Stimulated activated CD4-positive, alpha-beta T cell treated with anti-CD3 and anti-CD28 coated beads, Interleukin-4, amount 100 ng/mL, for 4 hours (primary cell): ENCODE measurements around the gene FIGN.

ENCODE experiments used
- DNase-seq, 2 experiments: peaks; one replicate each; pipeline ENCODE4 v3.0.0-alpha.2; 2020

Gene FIGN

DNA sequence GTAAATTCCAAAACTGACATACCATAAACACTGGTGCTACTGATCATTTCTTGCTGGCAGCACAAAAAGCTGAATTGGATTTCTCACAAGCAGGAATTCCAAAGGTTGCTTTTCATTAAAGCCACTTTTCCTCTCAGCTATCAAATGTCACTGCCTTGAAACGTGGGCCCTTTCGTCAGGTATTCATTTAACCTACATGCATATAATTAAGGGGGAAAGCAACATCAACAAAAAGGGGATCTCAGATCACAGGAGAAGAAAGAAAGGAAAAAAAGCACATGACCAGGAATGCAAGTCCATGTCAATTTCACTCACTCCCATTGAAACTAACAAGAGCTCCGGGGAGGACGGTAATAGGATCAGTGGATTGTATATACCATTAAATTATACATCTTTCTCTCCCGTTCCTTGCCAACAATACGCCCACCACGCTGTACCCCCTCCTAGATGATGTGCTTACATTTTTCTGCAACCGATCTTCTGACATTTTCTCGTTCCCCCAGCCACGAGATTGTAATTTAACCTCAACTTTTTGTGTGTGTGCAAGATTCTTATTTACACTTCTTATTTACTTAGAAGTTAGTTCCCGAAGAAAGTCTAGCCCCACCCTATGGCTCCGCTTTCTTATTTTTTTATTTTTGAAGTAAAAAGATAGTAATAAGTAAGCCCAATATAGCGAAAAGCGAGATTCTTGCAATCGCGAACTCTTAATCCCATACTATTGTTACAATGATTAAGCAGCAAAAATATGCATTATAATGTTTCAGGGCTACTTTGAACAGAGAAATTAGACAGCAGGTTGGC is 725 bp downstream of the FIGN start:
- DNase-seq: no peak

DNA sequence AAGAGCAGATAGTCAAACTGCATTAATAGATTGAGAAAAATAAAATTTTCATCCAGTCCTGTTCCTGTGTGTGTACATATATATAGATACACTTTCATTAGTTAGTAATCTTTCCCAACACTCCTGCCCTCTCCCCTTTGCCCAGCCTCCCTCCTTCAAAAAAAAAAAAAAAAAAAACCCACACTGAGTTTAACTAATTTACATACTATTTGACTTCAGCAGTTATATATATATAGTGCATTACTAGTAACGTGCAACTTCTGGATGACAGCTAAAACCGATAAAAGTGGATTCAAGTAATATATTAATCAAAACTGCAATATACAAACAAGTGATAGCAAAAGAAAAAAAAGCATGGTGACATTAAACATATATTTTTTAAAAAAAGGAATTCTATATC is 1.4 kb downstream of the FIGN start:
- DNase-seq: no peak

DNA sequence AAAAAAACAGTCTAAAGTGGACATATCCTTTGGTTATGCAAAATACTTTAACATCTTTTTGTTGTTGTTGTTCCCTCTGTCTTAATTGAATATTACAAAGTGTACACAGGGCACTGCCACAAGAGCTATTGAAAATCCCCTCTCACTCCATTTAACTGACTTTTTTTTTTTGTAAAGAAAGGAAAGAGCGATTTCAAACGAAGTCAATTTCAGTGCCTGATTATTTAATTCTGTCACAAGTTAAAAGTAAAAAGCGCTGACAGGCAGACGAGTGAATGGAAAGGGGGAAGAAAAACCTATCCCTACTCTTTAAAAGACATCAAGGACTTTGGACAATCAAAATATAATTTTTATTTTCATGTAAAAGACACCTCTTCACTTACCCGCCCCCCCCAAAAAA is 1.9 kb downstream of the FIGN start:
- DNase-seq: no peak

DNA sequence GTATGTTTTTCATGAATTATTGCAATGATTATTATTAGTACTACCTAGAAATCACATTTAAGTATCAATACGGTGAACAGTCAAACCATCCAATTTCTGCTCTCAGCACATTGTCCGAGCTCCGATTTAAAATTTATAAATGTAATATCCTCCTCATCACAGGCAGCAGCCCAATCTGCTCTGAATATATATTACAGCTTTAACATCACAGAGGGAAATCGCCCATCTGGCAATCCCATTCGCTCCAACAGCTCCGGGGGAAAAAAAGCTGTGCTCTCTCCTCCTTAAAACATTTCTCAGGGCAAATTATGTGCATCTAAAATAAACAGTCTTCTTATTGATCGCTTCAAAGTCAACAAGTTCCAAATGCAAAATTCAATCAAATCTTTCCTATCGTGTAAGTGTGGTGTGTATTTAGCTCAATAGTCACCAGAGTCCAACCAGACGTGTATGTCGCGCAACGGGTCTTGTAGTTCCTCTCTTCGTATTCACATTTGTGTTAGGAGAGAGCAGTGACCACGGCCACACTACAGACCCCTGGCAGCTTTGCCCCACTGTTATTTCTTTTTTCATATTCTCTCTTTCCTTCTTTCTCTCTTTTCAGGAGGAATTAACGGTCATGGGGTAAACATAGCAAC is 2.4 kb downstream of the FIGN start:
- DNase-seq: no peak

DNA sequence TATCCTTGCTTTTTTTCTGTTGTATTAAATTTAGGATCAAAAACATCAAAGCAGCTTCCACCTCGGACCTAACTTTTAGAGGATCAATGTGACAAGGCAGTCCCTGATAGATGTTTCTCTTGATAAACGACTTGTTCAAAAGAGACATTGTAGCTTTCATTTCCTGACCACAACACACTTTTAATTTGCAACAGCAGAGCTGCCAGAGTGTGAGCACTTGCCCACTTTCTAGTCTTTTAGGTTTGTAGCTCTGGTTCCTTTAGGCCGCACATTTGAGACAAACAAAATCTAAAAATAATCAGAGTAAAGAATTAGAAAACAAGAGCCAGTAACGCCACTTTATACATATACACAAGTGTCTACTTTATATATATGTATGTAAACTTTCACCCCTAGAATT is 3.1 kb downstream of the FIGN start:
- DNase-seq: no peak

DNA sequence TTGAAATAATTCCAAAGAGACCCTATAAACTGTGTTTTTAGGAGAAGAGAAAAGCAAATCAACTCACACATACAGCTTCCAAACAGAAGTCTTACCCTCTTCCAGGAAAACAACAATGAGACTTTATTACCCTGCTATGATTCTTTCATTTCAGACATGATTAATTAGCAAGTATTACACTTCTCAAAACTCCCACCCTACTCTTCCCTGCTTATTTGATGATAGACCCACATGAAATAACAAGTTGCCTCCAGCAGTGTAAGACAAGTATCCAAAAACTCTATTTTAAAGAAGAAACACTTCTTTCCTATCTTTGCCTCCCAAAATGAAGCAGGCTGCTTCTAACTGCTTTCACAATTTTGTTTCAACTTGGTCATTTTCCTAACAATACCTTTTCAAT is 4.1 kb downstream of the FIGN start:
- no peak for DNase-seq

DNA sequence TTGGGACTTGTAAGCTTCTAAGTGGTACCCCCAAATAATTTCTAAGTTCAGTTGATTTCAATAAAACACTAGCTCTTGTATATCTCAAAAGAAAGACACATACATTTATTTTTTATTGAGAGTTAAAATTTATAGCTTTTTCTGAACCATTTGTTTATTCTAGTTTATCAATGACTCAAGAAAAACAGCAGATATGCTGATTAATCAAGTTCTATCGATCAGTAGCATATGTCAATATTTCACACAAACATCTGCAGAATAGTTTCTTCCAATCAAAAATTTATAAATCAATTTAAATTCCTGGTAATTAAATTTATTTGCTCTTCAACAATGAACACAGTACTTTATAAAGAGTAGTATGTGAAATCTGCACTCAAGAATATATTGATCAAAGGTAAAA is 5.3 kb downstream of the FIGN start:
- no peak for DNase-seq

DNA sequence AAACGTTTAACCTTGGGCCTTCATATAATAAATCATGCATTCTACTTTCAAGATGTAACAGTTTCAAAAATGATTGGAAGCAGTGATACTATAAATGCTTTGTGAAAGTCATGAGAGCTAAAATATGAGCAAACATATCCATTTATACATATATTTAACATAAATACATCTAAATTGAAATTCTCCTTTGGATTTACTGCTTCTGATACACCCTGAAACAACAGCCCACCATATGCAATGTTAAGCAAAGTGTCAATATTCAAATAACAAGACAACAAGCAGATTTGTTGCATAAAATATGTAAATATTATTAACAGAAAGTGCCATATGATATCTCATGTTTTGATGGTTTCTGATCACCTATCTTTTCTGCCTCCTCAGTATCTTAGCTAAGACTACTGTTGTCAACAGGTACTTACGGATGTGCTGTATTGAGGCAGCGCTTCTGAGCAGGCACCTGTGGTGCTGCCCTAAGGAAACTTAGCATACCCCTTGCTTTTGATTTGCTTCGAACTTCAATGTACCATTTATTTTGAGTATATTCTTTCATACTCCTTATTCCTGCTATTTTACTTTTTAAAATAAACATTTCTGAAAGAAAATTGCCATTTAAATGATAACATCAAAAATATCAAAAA is 6.1 kb downstream of the FIGN start:
- DNase-seq: no peak

DNA sequence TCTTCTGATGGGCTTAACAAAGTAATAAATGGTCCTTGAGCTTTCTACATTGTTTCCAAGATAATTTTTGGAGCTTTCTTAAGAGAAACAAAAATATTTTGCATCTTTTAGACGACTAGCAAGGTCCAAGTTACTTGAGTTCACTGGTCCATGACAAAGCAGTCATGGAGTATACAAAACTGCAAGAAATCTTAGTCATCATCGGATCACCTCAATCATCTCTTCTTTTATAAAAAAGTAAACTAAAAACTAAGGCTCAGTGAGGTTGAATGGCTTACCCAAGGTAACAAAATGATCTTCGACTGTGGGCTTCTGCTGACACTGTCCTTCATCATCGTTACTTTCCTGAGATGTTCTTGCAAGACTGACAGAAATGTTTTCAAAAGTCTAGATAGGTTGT is 11.9 kb downstream of the FIGN start:
- DNase-seq: no peak

DNA sequence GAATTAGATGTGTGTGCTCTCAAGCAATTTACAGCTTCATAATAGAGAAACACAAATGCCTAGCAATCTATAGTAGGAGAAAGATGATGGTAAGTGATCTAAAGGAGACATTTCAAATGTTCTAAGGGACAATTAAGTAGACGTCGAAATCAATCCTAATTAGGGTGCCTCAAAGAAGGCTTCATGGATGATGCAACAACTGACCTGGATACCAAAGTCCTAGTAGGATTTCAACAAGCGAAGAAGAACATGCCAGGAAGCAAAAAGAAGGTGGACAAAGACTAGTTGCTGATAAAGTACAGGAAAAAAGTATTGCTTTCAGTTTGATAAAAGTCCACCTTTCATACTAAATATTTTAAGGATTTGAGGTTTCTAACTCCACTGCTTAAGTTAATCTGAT is 12.5 kb downstream of the FIGN start:
- DNase-seq: no peak

DNA sequence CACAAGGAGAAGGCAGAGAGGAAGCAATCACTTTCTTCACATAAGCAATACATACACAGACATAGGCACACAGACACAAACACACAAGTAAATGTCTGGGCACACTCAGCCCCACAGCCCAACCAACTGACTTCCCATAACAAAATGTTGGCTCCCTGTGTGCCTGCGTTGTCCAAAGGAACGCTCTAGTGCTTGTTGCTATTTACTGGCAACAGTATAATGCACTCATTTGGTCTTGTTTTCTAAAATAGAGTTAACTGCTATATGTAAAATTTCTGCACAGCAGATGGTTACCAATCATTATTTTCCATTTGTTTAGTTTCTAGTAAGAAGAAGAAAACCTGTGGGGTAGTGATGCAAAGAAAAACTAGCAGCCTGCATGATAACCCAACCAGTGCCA is 16.5 kb downstream of the FIGN start:
- DNase-seq: no peak

DNA sequence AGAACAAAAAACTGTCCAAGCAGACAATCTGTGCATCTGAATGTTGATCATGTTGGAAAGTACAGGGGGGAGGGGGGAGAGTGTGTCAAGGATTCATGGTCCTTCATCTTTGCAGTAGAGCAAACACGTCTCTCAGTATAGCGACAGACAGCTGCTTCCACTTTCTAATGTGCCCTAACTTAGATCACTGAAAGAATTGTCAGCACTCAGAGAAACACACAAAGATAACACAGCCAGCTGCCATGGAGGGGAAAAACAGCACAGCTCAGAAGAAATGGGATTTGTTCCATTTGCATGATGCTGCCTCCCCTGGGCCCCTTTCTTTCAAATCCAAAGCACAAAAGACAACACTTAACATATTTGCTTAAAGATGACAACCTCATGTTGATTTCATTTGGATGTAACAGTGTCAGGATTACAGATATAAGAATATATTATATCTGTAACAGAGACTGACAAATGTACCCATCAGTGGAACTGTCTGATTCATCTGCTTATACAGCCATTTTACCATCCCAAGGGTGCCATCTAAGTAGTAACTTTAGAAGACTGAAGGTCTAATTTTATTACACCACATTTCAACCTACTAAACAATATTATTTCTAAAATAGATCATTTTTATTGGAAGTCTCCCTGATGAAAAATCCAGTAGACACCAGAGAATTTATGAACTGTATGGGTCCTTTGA is 17.7 kb downstream of the FIGN start:
- DNase-seq: no peak

DNA sequence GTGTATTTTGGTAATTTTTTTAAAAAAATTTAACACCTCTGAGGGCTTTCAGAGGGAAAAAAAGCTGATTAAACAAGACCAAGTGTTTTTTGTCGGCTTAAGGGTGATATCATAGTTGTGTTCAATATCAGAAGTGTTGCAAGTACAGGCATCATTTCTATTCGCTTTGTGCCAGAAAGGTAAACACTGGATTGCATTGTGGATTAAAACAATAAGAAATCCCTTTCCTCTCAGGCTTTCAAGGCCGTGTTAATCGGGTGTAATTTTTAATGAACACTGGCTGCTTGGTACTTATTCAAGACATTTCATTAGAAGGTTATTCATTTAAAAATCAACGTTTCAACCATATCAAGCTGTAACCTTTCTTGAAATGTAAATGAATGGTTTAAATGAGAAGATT is 18.3 kb downstream of the FIGN start:
- no peak for DNase-seq

DNA sequence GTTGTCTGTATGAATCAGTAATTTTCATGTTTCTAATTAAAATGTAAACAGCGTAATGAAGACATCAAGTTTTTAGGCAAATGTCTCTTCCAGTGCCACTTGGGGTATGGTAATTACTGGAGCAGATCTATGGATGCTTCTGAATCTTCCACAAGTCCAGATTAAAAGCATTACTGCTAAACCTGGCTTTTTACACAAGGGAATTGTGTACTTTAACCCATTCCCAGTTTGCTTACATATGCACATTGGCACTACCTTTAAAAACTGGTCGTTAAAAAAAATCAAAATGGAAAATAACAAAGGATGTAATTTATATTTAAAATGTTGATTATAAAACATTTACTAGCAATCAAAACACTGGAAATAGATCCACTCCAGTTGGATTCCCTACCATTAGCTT is 19.7 kb downstream of the FIGN start:
- no peak for DNase-seq

DNA sequence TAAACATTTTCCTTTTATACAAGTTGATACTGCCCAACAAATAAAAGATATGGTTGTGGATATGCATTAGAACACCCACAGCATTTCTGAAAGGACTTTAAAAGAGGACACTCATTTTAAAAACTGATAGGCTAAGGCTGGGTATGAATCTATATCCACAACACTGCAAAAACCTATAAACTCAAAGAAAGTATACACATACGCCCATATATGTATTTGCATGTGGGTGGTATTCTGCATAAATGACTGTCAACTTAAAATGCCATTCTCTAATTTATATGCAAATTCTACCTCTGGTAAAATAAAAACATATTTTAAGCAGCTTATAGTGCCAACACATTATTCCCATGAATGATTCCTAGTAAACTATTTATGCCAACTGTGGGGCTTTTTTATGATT is 20.1 kb downstream of the FIGN start:
- no peak for DNase-seq

DNA sequence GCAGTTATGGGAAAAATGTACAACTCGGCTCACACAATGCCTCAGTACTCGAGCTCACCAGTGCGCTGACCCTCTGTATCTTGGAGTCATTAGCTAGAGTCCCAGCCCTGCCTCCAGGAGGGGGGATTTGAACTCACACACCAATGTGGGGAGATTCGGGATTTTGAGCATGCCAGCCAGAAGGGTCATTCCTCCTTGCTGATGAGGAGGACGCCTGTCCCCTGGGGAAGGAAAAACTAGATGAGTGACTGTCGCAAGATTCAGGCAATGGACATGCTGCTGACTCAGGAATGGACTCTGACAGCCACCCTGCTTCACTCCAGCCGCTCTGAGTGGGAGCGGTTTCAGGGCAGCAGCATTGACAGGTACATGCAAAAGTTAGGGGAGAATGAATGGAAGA is 20.6 kb downstream of the FIGN start:
- DNase-seq: no peak

DNA sequence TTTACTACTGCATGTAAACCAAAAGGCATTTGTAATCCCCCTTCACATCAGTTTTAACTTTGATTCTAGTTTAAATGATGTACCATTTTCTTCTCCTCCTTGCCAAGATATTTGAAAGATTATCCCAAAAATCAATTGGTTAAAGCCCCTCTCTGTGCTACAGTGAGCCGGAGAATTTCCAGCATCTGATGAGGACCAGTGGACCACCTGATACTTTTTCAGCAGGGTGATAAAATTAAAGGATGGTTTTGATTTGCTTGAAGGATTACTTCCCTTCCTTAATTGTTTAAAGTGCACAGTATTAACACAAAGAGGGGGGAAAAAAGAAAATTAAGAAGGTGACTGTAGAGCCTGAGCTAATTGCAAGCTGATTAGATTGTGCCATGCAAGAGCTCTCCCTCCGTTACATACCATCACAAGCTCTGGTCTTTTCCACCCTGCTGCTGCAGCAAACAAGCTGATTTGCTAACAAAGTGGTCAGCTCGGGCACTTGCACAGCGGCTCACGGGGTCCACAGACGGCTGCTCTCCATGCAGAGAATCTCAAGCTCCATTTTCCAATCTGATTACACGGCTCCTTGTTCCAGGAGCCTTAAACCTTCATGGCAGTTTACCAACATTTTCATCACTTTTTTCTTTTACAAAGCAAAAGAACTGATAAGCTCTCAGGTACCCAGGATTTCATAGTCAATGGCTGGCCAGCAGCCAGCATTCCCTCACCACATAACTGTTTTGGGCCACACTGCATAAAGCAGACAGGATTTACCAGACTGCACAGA is 22.1 kb downstream of the FIGN start:
- DNase-seq: no peak

DNA sequence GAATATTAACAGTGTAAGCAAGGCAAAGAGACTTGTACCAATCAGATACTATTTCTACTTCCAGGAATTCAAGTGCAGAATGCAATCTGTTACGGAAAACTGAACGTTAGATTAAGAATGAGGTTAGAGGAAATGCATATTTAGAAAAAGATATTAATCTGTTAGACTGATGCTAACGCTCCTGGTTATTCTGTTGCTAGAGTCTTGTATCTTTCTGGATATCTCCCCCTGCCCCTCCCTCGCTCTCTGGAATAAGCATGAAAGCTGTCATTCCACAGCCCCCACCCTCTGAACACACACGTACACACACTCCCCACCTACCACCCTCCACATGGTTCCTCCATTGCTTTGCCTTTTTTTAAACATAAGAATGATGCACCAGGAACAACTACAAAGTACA is 24.1 kb downstream of the FIGN start:
- no peak for DNase-seq

DNA sequence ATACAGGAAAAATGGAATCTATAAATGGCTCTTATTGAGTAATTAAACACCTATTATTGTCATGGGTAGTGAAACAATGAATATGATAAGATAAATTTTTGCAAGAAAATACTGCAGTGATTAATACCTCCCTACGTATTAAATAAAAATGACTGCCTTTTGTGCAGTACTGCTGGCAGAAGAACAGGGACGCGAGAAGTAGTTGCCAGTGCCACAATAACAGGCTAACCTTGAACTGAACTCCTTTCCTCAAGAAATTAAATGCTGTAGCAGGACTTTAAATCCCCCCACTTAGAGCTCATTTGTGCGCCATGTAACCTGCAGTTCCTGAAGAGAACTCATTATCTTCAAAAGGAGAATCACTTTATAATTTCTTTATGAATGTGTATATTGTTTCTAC is 24.6 kb downstream of the FIGN start:
- DNase-seq: no peak

DNA sequence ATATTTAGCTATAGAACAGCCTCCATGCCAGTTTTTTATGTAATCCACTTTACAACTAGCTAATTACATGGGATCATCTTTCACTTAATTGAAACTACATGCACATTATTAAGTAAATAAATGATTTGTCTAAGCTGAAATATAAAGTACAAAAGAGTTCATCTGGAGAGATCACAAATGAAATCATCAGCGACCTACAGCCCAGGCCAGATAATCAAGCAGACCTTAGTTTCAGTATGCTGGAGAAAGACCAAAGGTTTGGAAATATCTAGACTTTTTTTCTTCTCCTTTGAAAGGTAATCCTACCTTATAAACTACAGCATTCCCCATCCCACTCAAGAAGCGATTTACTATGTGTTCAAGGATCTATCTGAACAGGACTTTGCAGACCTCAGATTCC is 26.5 kb downstream of the FIGN start:
- no peak for DNase-seq

DNA sequence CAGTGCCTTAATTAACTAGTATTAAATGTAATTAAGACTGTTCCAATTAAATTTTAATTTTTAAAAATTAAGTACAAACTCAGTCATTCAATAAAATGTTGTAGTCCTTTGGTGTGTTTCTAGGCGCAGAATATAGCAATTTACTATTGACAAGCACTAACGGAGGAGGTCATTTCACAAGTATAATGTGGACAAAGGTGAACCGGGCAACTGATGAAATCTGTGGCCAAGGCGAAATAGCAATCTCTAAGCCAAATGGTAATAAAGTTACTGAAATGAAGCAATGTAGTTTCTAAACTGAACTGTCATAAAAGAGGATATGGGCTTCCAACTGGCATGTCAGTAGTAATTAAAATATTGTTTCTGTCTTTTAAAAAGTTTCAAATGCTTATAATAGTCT is 27.5 kb downstream of the FIGN start:
- no peak for DNase-seq

DNA sequence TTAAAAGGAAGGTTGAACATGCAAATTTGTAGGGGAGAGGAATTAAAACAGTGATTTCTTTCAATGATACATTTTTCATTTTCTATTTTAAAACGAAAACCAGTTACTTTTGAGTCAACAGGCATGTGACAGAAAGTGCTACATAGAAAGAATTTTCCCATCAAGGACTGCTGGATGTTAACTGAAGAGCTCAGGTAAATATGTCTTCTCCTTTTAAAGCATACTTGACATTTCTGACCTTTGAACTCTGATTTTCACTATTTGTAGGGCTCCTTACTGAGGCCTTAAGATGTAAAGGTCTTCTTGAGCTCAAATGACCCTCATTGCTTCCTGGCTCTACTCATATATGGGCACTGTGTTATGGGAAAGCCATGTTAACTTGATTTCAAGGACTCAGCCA is 32.4 kb downstream of the FIGN start:
- DNase-seq: no peak
